ENCODE data around the gene ZBTB7C. TPM values are rescaled to one million over a fixed set of nuclear protein-coding genes. Genes with fewer than 3 reads are reported as not detected.

The ZBTB7C gene
- total and polyA plus RNA-seq, 2 of the 8 experiments (the other 6 are each of a cell fraction or from before 2014, with no cell fraction given): 0.15 to 0.45 TPM

- TF ChIP-seq, protein P1, sequence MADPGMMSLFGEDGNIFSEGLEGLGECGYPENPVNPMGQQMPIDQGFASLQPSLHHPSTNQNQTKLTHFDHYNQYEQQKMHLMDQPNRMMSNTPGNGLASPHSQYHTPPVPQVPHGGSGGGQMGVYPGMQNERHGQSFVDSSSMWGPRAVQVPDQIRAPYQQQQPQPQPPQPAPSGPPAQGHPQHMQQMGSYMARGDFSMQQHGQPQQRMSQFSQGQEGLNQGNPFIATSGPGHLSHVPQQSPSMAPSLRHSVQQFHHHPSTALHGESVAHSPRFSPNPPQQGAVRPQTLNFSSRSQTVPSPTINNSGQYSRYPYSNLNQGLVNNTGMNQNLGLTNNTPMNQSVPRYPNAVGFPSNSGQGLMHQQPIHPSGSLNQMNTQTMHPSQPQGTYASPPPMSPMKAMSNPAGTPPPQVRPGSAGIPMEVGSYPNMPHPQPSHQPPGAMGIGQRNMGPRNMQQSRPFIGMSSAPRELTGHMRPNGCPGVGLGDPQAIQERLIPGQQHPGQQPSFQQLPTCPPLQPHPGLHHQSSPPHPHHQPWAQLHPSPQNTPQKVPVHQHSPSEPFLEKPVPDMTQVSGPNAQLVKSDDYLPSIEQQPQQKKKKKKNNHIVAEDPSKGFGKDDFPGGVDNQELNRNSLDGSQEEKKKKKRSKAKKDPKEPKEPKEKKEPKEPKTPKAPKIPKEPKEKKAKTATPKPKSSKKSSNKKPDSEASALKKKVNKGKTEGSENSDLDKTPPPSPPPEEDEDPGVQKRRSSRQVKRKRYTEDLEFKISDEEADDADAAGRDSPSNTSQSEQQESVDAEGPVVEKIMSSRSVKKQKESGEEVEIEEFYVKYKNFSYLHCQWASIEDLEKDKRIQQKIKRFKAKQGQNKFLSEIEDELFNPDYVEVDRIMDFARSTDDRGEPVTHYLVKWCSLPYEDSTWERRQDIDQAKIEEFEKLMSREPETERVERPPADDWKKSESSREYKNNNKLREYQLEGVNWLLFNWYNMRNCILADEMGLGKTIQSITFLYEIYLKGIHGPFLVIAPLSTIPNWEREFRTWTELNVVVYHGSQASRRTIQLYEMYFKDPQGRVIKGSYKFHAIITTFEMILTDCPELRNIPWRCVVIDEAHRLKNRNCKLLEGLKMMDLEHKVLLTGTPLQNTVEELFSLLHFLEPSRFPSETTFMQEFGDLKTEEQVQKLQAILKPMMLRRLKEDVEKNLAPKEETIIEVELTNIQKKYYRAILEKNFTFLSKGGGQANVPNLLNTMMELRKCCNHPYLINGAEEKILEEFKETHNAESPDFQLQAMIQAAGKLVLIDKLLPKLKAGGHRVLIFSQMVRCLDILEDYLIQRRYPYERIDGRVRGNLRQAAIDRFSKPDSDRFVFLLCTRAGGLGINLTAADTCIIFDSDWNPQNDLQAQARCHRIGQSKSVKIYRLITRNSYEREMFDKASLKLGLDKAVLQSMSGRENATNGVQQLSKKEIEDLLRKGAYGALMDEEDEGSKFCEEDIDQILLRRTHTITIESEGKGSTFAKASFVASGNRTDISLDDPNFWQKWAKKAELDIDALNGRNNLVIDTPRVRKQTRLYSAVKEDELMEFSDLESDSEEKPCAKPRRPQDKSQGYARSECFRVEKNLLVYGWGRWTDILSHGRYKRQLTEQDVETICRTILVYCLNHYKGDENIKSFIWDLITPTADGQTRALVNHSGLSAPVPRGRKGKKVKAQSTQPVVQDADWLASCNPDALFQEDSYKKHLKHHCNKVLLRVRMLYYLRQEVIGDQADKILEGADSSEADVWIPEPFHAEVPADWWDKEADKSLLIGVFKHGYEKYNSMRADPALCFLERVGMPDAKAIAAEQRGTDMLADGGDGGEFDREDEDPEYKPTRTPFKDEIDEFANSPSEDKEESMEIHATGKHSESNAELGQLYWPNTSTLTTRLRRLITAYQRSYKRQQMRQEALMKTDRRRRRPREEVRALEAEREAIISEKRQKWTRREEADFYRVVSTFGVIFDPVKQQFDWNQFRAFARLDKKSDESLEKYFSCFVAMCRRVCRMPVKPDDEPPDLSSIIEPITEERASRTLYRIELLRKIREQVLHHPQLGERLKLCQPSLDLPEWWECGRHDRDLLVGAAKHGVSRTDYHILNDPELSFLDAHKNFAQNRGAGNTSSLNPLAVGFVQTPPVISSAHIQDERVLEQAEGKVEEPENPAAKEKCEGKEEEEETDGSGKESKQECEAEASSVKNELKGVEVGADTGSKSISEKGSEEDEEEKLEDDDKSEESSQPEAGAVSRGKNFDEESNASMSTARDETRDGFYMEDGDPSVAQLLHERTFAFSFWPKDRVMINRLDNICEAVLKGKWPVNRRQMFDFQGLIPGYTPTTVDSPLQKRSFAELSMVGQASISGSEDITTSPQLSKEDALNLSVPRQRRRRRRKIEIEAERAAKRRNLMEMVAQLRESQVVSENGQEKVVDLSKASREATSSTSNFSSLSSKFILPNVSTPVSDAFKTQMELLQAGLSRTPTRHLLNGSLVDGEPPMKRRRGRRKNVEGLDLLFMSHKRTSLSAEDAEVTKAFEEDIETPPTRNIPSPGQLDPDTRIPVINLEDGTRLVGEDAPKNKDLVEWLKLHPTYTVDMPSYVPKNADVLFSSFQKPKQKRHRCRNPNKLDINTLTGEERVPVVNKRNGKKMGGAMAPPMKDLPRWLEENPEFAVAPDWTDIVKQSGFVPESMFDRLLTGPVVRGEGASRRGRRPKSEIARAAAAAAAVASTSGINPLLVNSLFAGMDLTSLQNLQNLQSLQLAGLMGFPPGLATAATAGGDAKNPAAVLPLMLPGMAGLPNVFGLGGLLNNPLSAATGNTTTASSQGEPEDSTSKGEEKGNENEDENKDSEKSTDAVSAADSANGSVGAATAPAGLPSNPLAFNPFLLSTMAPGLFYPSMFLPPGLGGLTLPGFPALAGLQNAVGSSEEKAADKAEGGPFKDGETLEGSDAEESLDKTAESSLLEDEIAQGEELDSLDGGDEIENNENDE (IDR thresholded peaks at IDR 0.05; ENCODE audit: insufficient replicate concordance, low read length): no peak
- TF ChIP-seq, protein P2, sequence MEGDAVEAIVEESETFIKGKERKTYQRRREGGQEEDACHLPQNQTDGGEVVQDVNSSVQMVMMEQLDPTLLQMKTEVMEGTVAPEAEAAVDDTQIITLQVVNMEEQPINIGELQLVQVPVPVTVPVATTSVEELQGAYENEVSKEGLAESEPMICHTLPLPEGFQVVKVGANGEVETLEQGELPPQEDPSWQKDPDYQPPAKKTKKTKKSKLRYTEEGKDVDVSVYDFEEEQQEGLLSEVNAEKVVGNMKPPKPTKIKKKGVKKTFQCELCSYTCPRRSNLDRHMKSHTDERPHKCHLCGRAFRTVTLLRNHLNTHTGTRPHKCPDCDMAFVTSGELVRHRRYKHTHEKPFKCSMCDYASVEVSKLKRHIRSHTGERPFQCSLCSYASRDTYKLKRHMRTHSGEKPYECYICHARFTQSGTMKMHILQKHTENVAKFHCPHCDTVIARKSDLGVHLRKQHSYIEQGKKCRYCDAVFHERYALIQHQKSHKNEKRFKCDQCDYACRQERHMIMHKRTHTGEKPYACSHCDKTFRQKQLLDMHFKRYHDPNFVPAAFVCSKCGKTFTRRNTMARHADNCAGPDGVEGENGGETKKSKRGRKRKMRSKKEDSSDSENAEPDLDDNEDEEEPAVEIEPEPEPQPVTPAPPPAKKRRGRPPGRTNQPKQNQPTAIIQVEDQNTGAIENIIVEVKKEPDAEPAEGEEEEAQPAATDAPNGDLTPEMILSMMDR (IDR thresholded peaks at IDR 0.05; ENCODE audit: control extremely low read depth in 1 of 3, insufficient read depth in 1 of 3, low read depth in 1 of 3, low read length in 3 of 3): no peak
- TF ChIP-seq HDAC6 (IDR thresholded peaks at IDR 0.05; ENCODE audit: low read depth, low read length) (no peak), SP2 (IDR thresholded peaks at IDR 0.05; ENCODE audit: low read length) (no peak), PHF8 (conservative IDR thresholded peaks at IDR 0.05; ENCODE audit: low read depth, low read length) (no peak), EGR1 (IDR thresholded peaks at IDR 0.05; ENCODE audit: borderline replicate concordance, low read depth, low read length) (no peak), CTBP2 (IDR thresholded peaks at IDR 0.05; ENCODE audit: borderline replicate concordance, insufficient read depth, insufficient read length, low read length) (no peak), SAP30 (IDR thresholded peaks at IDR 0.05; ENCODE audit: insufficient read depth, insufficient replicate concordance, low read length) (no peak)
Measured at GRCh38 chr18:48122816-48123215, 286.4 kb downstream of the ZBTB7C start (continued).
